Natural killer cell (primary cell): ENCODE measurements around the gene ANKRD63. TPM values are rescaled to one million over a fixed set of nuclear protein-coding genes. Genes with fewer than 3 reads are reported as not detected.

Experiments
- ATAC-seq, 3 donors: fragments of 150-1000 bp in 2 of 3; fragments of 200-7000 bp in 1 of 3; cut with Tn5 transposase; 1 replicate in 1 of 3; 2 replicates in 2 of 3; pipeline ENCODE4 v1.10.0; 2021; ENCODE audit warnings: mild to moderate bottlenecking in 2 of 3, moderate library complexity in 2 of 3
- DNase-seq, 2 donors: peaks; one replicate each; pipeline versions ENCODE4 v3.0.0 to v3.0.0-alpha.2; 2013 to 2021; ENCODE audit warnings: mixed read lengths in 1 of 2
- H3K27ac ChIP-seq: one replicate; pipeline ENCODE4 v1.5.1; 2013; ENCODE audit warnings: mild to moderate bottlenecking, low read length
- H3K27me3 ChIP-seq: one replicate; pipeline ENCODE4 v1.6.1; 2013; ENCODE audit warnings: low read length; ENCODE audit not compliant: control insufficient read depth, insufficient read depth
- H3K36me3 ChIP-seq: one replicate; pipeline ENCODE4 v1.6.1; 2013; ENCODE audit warnings: low read length; ENCODE audit not compliant: control insufficient read depth, insufficient read depth
- H3K4me1 ChIP-seq: one replicate; pipeline ENCODE4 v1.6.1; 2013; ENCODE audit warnings: low read length; ENCODE audit not compliant: control insufficient read depth, insufficient read depth
- H3K4me3 ChIP-seq: one replicate; pipeline ENCODE4 v1.5.1; 2013; ENCODE audit warnings: low read length
- H3K9me3 ChIP-seq: one replicate; pipeline ENCODE4 v1.6.1; 2013; ENCODE audit warnings: low read length; ENCODE audit not compliant: control insufficient read depth, insufficient read depth
- H3K27ac Mint-ChIP-seq, 2 donors: one replicate each; pipeline ENCODE4 v1.8.0; 2022; ENCODE audit warnings: mild to moderate bottlenecking in 2 of 2, mixed read lengths in 2 of 2, moderate library complexity in 1 of 2
- H3K27me3 Mint-ChIP-seq, 2 donors: one replicate each; pipeline ENCODE4 v1.8.0; 2022; ENCODE audit warnings: low read depth in 2 of 2, mixed read lengths in 2 of 2
- H3K36me3 Mint-ChIP-seq: one replicate; pipeline ENCODE4 v1.8.0; 2022; ENCODE audit warnings: mixed read lengths
- H3K4me1 Mint-ChIP-seq, 2 donors: one replicate each; pipeline ENCODE4 v1.8.0; 2022; ENCODE audit warnings: mixed read lengths in 2 of 2
- H3K4me3 Mint-ChIP-seq: one replicate; pipeline ENCODE4 v1.8.0; 2022; ENCODE audit warnings: mild to moderate bottlenecking, moderate library complexity, mixed read lengths
- H3K9me3 Mint-ChIP-seq, 2 donors: one replicate each; pipeline ENCODE4 v1.8.0; 2022; ENCODE audit warnings: mixed read lengths in 2 of 2
- WGBS: methylation state at CpG from one replicate; pipeline ENCODE4 v1.1.7; 2013; ENCODE audit warnings: missing lambda C conversion rate; ENCODE audit not compliant: insufficient coverage; 5-methylcytosine and 5-hydroxymethylcytosine counted together
- intact Hi-C: fragments of 100-400 bp; cut with micrococcal nuclease; formaldehyde crosslinking; loops from one replicate; pipeline ENCODE4 v1.14.2; 2022
- total RNA-seq, 4 donors: library from RNA; stranded (reverse); fragments of 120-200 nt in 1 of 4; gene quantifications; one replicate each; pipeline versions ENCODE4 v1.2.3 to v1.2.4, GENCODE V29; 2013 to 2022
- TF ChIP-seq, protein P1 (sequence below): fragments of 200-600 bp; IDR thresholded peaks from one replicate; pipeline ENCODE4 v1.8.0; 2022; ENCODE audit warnings: antibody characterized with exemption

ANKRD63 gene
- total RNA-seq, 3 donors from 2014 or later (not counting 1 experiment from before 2014, with no cell fraction given) = not detected

GRCh38 chr15:40250304-40250656 is 32.6 kb downstream of the ANKRD63 start:
- peaks cover 10 to 23% of the 10 kb centered on the region in 2 donors for H3K27me3 Mint-ChIP-seq

GRCh38 chr15:40249477-40250303 is 33.2 kb downstream of the ANKRD63 start:
- H3K27me3 Mint-ChIP-seq = peaks cover 10 to 23% of the 10 kb centered on the region in 2 donors
- peaks cover 9% of the 10 kb centered on the region for H3K27me3 ChIP-seq
- H3K4me1 Mint-ChIP-seq = peaks cover 6 to 17% of the 10 kb centered on the region in 2 donors
- no peak overlapping the region for H3K4me3 Mint-ChIP-seq
- no peaks in the 10 kb centered on the region for H3K9me3 Mint-ChIP-seq
- no peaks in the 10 kb centered on the region for H3K36me3 ChIP-seq
- no peak overlapping the region for H3K27ac Mint-ChIP-seq
- H3K4me3 ChIP-seq = no peak overlapping the region
- H3K27ac ChIP-seq = no peak overlapping the region
- intact Hi-C loops = no loop called here
- WGBS = 41% methylated on average over 10 of the region's 11 CpGs
- no peaks in the 10 kb centered on the region for H3K9me3 ChIP-seq
- no peak for DNase-seq
- TF ChIP-seq, protein P1, sequence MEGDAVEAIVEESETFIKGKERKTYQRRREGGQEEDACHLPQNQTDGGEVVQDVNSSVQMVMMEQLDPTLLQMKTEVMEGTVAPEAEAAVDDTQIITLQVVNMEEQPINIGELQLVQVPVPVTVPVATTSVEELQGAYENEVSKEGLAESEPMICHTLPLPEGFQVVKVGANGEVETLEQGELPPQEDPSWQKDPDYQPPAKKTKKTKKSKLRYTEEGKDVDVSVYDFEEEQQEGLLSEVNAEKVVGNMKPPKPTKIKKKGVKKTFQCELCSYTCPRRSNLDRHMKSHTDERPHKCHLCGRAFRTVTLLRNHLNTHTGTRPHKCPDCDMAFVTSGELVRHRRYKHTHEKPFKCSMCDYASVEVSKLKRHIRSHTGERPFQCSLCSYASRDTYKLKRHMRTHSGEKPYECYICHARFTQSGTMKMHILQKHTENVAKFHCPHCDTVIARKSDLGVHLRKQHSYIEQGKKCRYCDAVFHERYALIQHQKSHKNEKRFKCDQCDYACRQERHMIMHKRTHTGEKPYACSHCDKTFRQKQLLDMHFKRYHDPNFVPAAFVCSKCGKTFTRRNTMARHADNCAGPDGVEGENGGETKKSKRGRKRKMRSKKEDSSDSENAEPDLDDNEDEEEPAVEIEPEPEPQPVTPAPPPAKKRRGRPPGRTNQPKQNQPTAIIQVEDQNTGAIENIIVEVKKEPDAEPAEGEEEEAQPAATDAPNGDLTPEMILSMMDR = no peak
- ATAC-seq = no peak
- H3K36me3 Mint-ChIP-seq = no peaks in the 10 kb centered on the region
- peaks cover 19% of the 10 kb centered on the region for H3K4me1 ChIP-seq

More at GRCh38 chr15:40250304-40250656, 32.6 kb downstream of the ANKRD63 start:
- TF ChIP-seq, protein P1 = no peak
- Histone ChIP-seq H3K4me1 (peaks cover 19% of the 10 kb centered on the region), H3K27ac (no peak overlapping the region), H3K27me3 (peaks cover 9% of the 10 kb centered on the region), H3K4me3 (no peak overlapping the region), H3K9me3 (no peaks in the 10 kb centered on the region), H3K36me3 (no peaks in the 10 kb centered on the region)
- no peaks in the 10 kb centered on the region for H3K36me3 Mint-ChIP-seq
- no peaks in the 10 kb centered on the region for H3K9me3 Mint-ChIP-seq
- ATAC-seq (no peak), DNase-seq (no peak)
- intact Hi-C loops = no loop called here
- no peak overlapping the region for H3K4me3 Mint-ChIP-seq
- H3K4me1 Mint-ChIP-seq = peaks cover 6 to 17% of the 10 kb centered on the region in 2 donors
- no peak overlapping the region for H3K27ac Mint-ChIP-seq
- 97% methylated on average over 8 of the region's 8 CpGs for WGBS

- H3K27ac Mint-ChIP-seq = no peak overlapping the region
- no peaks in the 10 kb centered on the region for H3K36me3 Mint-ChIP-seq
- Histone ChIP-seq H3K4me3 (no peak overlapping the region), H3K27ac (no peak overlapping the region), H3K4me1 (peaks cover 12% of the 10 kb centered on the region), H3K36me3 (no peaks in the 10 kb centered on the region), H3K27me3 (peaks cover 8% of the 10 kb centered on the region), H3K9me3 (no peaks in the 10 kb centered on the region)
- ATAC-seq (no peak), DNase-seq (no peak)
- H3K9me3 Mint-ChIP-seq = no peaks in the 10 kb centered on the region
- intact Hi-C loops = no loop called here
- H3K4me1 Mint-ChIP-seq = peaks cover 4 to 9% of the 10 kb centered on the region in 2 donors
- TF ChIP-seq, protein P1 = no peak
- no peak overlapping the region for H3K4me3 Mint-ChIP-seq
- 93% methylated on average over 17 of the region's 17 CpGs for WGBS
- peaks cover 10 to 16% of the 10 kb centered on the region in 2 donors for H3K27me3 Mint-ChIP-seq
These were observed 34.7 kb downstream of the ANKRD63 start for GRCh38 chr15:40248006-40248783.
